GM19455 (cell line): Measurements from ENCODE around the gene RGS2.

Experiments
- ATAC-seq: cut with Tn5 transposase; IDR thresholded peaks from one replicate; pipeline ENCODE4 v1.9.1; 2021; ENCODE audit not compliant: unreplicated experiment

Gene RGS2, protein sequence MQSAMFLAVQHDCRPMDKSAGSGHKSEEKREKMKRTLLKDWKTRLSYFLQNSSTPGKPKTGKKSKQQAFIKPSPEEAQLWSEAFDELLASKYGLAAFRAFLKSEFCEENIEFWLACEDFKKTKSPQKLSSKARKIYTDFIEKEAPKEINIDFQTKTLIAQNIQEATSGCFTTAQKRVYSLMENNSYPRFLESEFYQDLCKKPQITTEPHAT

DNA sequence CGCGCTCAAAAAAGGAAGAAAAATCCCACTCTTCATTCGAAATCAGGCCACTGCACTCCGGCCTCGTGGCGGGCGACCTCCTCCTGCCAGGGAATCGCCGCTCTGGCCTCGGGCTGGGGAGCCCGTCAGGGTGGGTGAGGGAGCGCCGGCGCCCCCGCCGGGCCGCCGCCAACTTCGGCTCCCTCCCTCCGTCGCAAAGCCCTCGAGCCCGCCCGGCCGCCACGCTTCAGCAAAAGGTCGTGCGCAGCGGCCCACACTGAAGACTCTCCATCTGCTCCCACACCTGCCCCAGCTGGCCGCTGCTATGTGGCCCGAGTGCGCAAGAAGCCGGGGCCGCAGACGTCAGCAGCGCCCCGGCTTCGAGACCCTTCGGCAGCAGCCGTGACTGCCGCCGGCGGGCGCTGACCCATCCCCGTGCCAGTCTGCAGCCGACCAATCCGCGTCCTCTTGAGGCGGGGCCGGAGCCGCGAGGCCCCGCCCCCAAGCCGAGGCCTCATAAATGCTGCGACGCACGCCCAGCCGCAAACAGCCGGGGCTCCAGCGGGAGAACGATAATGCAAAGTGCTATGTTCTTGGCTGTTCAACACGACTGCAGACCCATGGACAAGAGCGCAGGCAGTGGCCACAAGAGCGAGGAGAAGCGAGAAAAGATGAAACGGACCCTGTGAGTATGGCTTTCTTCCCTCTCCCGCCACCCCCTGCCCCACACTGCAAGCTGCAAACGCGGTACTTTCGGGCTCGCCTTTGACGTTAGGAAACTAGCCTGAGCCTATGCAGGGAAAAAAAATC, at the start of gene RGS2:
Gene RGS2 (plus strand): TSS at position 522 of the 789 bp plus-strand sequence. CDS start 33 bp downstream, at position 555.
- peak; percentile 93 for ATAC-seq

DNA sequence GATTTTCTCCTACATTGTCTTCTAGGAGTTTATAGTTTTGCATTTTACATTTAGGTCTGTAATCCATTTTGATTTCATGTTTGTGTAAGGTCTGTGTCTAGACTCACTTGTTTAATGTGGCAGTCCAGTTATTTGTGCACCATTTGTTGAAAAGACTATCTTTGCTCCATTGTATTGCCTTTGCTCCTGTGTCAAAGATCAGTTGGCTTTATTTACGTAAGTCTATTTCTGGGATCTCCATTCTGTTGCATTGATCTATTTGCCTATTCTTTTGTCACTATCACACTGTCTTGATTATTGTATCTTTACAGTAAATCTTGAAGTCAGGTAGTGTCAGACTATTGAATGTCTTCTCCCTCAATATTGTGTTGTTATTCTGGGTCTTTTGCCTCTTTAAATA, 49.7 kb upstream of the RGS2 start:
- no peak for ATAC-seq

DNA sequence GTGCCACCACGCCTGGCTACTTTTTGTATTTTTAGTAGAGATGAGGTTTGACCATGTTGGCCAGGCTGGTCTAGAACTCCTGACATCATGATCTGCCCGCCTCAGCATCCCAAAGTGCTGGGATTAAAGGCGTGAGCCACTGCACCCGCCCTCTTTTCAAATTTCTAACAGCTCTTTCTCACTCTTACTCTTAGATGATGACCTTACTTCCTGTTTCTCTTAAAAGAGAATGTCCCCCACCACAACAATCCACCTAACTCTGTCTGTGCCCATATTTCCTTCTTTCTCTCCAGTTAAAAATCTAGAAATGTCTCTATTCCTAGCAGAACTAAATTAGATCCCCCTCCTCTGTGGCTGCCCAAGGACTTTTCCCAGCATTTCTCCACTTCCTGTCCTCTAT, 46.6 kb upstream of the RGS2 start:
- no peak for ATAC-seq

DNA sequence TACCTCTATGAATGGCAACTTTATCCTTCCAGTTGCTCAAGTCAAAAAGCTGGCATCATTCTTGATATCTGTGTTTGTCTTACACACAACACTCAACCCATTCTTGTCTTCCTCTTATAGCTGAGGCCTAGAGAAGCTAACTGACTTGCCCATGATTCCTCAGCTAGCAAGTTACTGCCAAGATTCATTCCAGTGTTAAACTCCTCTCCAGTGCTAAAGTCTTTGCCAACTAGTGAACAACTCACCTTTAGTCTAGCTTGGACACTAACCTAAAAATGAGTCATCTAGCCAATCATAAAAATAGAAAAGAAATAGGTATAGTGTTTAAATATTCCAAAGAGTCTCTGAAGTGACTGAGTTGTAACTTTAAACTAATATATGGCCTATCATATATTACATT, 45.6 kb upstream of the RGS2 start:
- ATAC-seq = no peak

DNA sequence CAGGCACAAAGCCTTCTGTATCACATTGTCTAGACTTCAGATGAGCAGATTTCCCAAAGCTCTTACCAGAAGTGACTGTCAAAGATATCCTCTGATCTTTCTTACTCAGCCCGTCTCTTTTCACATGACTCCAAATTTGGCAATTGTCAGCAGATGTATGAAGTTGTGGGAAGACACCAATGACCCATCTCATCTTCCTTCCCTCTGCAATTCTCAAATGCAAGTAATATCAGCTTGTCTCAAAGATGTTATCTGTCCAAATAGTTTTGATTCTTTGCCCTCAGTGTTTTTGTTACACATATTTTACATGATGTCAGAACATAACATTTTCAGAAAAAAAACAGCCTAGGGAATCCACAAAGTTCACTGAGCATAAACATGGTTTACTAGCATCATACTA, 45.1 kb upstream of the RGS2 start:
- ATAC-seq = no peak

DNA sequence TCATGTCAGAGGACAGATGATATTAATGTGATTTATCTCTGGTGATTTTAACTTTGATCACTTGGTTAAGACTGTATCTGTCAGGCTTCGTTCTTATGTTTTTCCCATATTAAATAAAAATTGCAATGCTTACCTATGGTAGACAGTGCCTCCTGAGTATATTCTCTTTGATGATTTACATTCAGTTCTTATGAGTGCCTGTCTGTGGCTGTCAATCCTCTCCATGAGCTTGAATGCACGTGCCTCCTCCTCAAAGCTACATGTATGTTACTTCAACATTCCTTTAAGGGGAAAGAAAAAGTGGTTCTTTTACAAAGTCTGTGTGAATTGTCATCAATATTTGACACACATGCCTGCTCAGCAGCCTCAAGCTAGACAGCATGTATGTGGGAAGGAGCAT, 44.2 kb upstream of the RGS2 start:
- no peak for ATAC-seq

DNA sequence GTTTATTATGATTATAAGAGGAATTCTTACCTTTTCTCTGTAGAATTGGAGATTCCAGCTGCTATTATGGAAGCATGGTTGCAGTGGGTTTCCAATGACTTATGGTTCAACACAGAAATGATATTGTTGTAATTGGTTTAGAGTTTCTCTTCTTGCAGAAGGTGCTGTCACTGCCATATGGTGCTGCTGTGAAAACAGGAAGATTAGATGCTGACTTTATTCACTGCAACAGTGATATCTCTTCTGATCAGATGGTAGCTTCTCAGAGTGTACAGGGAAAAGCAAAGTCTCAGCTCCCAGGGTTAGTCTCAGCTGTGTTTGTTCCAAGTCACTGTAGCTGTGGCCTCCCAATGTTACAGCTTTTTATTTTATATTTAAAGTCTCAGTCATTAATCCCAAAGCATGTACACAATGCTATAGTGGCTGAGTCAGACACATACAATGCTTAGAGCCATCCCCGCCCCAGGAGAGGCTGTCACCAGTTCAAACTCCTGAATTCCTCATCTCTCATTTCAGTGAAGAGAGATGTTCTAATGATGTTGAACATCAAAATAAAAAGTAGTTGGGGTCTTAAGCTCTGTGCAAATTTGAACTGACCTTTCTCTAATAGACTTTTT, 42.7 kb upstream of the RGS2 start:
- ATAC-seq = no peak

DNA sequence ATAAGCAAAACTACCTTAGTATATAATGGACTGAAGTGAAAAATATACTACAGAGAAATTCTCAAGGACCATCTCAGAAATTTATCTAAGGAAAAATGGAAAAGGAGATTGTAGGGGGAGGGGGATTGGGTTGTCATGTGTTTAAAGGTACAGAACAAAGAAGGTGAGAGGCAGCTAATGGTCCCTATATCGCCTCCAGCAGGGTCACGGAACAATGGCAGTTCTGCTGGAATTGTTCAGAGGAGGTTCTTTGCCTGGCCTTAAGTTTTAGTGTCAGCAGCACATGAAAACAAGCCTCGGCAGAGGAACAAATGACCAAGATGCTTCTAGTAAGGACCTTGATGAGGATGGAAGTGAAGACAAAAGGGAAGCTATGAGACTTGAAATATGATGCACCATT, 42.0 kb upstream of the RGS2 start:
- ATAC-seq = no peak

DNA sequence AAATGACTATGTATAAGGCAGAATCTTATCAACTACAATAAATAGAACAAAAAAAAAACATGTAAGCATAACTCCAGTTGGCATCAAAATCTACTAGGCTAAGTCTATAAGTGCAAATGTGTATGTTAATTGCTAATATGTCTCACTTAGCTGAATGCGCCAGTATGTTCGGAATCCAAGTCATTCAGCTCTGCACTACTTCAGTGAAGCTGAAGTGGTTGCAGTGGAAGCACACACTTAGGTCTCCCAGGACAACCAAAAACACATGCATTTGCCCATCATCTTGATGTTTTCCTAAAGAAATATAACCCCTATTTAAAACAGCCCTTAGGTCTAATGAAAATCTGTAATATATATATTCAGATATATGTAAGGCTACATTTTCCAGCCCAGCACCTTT, 41.0 kb upstream of the RGS2 start:
- no peak for ATAC-seq

DNA sequence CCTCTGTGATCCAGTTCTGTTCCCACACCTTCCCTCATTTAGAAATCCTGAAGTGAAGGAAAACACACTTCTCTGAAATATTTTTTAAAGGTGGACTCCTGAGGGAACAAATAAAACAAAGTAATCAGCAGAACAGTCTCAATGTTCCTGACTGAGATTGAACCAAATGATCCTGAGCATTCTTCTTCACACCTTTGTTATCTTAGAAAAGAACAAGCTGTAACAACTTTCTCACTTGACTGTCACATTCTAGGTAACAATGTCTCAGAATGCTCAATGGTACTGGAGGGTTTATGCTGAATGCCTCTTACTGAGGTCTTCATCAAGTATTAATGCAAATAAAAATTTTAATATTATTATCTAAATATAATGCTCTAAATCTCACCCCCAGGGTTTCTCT, 40.4 kb upstream of the RGS2 start:
- no peak for ATAC-seq

DNA sequence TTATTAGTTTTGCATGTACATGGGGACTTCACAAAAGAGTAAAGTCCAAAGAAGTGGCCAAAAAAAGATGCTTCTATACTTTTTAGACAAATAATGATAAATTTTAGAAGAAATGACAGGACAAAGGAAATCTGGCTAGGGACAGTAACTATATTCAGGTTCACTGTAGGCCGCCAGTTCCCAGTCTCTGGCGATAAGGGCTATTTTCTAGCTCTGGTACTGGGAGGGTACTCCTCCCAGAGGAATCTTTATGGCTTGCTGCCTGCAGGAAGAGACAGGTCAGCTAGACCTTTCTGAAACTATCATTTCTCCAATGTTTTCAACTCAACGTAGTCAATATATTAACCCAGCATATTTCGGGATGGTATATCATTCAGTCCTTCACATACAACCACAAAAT, 37.5 kb upstream of the RGS2 start:
- ATAC-seq = no peak

DNA sequence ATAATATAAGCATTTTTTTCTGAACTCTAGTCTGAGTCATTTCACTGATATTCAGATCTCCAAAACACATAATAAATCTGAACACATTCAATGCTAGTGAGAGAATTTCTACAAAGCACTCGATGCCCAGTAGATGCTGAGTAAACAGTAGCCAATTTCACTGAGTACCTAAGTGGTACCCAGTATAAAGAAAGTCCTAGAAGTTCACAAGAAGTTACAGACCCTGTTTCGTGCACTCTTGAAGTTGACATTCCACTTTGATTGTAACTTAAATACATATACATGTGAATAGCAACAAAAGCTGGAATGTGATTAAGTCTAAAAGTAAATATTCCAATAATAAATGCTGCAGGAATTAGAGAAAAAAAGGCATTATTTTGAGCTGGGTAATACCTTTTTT, 33.2 kb upstream of the RGS2 start:
- ATAC-seq = no peak

DNA sequence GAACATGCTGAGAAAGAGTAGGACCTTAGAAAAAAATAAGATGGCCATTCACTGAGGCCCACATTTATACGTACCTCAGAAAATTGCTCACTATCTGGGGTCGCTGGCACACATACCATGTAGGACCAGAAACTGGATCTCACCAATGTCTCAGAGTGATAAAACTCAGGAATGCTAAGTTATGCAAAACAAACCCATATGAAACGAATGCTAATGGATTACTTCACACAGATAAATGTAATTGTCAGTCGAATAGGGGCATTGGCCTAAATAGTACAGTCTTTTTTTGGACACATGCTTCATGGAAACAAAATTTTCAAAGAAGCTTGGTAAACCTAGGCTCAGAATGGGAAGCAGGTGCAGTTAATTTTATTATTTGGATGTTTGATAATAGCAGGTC, 32.6 kb upstream of the RGS2 start:
- ATAC-seq = no peak

DNA sequence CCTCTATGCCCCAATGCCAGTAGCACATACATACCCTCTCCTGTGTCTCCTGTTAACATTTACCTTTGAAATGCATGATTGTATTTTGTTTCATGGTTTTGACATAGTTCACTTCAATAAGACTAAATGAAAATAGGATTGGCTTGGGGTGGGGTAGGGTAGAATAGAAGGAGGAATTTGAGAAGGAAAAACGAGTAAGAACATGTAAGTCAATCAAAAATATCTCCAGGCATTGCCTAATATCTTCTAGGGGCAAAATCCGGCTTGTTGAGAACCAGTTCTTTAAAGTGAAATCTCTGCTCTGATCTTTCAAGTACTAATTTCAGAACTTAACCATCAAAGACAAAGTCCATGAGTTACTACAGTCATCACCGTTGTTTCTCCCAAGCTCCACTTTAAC, 31.8 kb upstream of the RGS2 start:
- no peak for ATAC-seq

DNA sequence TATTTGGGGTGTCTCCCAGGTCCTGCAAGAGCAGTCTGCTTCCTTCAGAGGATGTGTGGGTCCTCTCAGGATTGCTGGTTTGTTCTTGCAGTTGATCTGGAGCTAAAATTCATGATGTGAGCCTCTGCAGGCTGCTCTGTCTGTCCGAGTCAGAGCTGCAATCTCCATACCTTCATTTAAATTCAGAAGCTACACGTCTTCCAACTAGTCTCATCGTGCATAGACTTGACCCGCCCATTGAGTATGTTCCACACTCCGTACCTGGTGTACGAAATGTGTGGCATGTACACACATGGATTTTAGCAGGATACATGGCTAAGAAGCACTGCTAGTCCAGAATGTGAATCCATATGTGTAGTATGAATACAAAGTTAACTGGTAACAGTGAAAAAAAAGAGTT, 25.0 kb upstream of the RGS2 start:
- no peak for ATAC-seq

DNA sequence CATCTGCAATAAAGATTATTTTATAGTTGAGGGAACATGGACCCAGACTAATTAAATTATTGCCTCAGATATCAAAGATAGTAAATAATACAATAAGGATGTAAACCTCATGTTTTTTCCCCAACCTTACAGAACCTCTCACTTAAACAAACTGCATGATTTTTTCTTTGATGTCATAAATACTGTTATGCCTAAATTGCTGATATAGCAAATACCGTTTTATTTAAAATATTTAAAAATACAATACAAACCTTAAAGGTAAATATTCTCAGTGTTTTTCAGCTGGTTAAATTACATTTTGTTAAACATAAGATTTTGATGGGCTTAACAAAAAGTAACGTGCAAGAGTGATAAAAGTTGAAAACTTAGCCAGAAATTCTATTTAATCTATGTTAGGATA, 24.4 kb upstream of the RGS2 start:
- no peak for ATAC-seq

DNA sequence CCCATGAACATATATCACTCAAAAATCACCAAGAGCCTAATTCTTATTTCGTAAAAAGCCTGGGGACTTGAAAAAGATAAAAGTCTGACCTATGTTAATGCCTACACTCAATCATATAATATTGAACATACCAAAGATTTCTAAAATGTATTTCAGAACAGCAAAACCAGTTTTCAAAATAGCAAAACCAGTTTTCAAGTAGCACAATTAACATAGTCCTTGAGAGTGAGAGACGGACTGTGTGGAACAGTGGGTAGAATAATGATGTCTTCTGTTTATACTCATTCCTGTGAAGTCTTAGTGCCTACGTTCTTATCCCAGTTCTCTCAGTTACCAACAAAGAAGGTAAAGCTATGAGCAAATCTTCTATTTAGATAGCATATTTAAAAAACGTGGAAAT, 22.3 kb upstream of the RGS2 start:
- ATAC-seq = no peak

DNA sequence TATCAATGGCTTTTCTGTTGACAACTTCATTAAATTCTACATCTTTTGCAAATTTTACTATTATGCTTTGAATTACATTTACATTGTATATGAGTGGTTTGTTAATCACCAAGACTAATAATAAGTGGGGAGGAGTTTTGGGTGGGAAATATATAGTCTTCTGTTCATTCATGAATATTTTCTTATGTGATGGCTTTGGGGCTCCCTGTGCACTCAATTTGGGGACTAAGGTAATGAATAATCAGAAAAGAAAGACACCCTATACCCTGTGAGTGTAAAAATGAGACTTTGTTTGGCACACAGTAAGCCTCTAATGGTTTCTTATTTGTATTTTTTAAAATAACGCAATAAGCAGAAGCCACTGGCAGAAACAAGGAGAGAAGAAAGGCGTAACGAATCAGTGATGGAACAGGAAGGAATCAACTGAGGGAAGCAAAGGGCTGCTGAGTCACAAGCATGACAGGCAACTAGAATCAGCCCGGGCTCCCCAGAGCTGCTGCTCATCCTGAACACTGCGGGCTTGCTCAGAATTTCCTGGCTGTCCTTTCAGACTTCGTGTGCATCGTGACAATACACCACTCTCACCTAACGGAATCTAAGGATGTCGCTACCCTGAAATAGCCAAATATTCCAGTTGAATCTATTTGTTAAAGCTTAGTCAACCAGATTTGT, 20.8 kb upstream of the RGS2 start:
- no peak for ATAC-seq

DNA sequence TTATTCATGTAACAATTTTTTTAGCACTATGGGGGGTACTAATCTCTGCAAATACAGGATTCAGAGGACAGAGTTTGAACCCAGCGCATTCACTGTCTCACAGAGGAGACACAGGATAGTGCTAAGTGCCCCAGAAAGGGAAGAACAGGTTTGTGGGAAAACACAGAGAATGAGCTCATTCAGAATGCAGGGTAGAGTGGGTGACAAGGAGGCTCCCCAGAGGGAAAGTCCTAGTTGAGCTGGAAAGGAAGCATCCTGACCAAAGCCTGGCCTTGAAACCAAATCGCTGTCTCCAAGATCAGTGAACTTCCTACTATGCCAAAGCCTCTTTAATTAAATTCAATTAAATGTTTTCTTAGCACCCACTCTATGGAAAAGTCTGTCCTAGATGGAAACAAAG, 19.0 kb upstream of the RGS2 start:
- ATAC-seq = no peak

DNA sequence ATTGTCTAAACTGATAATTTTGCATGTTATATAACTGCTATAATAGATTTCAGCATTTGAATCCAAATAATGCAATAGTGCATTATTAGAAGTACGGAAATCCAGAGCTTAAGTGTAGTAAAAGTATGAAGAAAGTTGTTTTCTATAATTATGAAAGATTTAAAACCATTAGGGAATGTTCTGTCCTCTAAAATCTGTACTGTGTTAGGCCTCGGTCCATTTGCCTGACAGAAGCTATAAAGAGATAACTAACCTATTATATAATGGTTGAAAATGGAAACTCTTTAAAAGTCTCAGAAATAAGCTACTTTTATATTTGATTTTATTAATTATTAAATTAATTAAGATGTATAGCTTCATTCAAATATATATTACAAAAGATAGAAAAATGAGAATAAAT, 16.2 kb upstream of the RGS2 start:
- no peak for ATAC-seq

DNA sequence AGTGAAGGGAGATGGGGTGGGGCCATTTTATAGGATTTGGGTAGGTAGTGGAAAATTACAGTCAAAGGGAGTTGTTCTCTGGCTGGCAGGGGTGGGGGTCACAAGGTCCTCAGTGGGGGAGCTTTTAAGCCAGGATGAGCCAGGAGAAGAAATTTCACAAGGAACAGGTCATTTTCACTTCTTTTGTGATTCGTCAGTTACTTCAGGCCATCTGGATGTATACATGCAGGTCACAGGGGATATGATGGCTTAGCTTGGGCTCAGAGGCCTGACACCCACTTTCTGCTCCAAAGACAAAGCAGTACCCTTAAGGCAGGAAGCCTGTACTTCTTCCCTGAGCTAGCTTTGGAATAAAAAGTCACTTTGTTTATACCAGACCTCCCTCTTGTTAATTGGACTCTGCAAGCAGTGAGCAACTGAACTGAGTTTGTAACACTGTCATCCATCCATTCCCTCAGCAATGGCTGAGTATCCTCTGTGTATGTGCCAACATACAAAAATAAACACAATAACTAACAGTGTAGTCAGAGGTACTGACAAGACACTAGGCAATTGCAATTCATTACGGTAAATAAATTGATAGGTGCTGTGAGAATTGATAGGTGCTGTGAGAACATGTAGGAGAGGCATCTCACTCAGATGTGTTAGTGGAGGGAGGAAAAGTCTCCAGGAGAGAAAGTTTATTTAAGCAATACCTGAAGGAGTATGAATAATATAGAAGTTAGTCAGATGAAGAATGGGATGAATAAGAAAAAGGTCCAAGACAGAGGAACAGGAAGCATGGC, 14.7 kb upstream of the RGS2 start:
- no peak for ATAC-seq
